Neuronal stem cell (in vitro differentiated cells): ENCODE results near the gene AP3B1.

ENCODE experiments used
- DNase-seq: peaks from one replicate; pipeline ENCODE4 v3.0.0-alpha.2; 2013; ENCODE audit warnings: low spot score
- H2AFZ ChIP-seq: one replicate; pipeline ENCODE4 v1.6.1; 2013; ENCODE audit warnings: mild to moderate bottlenecking, low read length, inconsistent platforms
- H2AK5ac ChIP-seq: 2 replicates; pipeline ENCODE4 v1.6.1; 2013; ENCODE audit warnings: low read depth, mild to moderate bottlenecking, inconsistent platforms, low read length, moderate library complexity, mixed read lengths
- H2BK120ac ChIP-seq: 2 replicates; pipeline ENCODE4 v1.6.1; 2013; ENCODE audit warnings: low read depth, mild to moderate bottlenecking, inconsistent platforms, low read length, moderate library complexity, mixed read lengths
- H2BK12ac ChIP-seq: one replicate; pipeline ENCODE4 v1.6.1; 2013; ENCODE audit warnings: low read length, inconsistent platforms
- H2BK15ac ChIP-seq: 2 replicates; pipeline ENCODE4 v1.6.1; 2013; ENCODE audit warnings: mild to moderate bottlenecking, low read length, inconsistent platforms, mixed read lengths
- H2BK5ac ChIP-seq: one replicate; pipeline ENCODE4 v1.6.1; 2013; ENCODE audit warnings: inconsistent platforms, mild to moderate bottlenecking, low read length, moderate library complexity
- H3K14ac ChIP-seq: one replicate; pipeline ENCODE4 v1.6.1; 2013; ENCODE audit warnings: low read length, inconsistent platforms
- H3K18ac ChIP-seq: 2 replicates; pipeline ENCODE4 v1.6.1; 2013; ENCODE audit warnings: low read length, inconsistent platforms
- H3K23ac ChIP-seq: 2 replicates; pipeline ENCODE4 v1.6.1; 2013; ENCODE audit warnings: low read depth, mild to moderate bottlenecking, mixed read lengths, low read length, inconsistent platforms; ENCODE audit not compliant: poor library complexity
- H3K27ac ChIP-seq: replicated peaks from 3 replicates; pipeline ENCODE4 v1.5.1; 2013; ENCODE audit warnings: low read length, inconsistent platforms
- H3K27me3 ChIP-seq, 3 experiments: 2 replicates each; pipeline ENCODE4 v1.6.1; 2013; ENCODE audit warnings: low read length in 3 of 3, mild to moderate bottlenecking in 2 of 3, inconsistent platforms in 1 of 3, low read depth in 1 of 3, mixed read lengths in 1 of 3, moderate library complexity in 1 of 3; ENCODE audit not compliant: control insufficient read depth in 3 of 3, insufficient read depth in 3 of 3
- H3K36me3 ChIP-seq, 2 donors: replicated peaks in 1 of 2; 2 replicates each; pipeline ENCODE4 v1.6.1; 2013; ENCODE audit warnings: low read length in 2 of 2; ENCODE audit not compliant: control insufficient read depth in 2 of 2, insufficient read depth in 2 of 2
- H3K4ac ChIP-seq: 2 replicates; pipeline ENCODE4 v1.6.1; 2013; ENCODE audit warnings: inconsistent platforms, mild to moderate bottlenecking, low read length, moderate library complexity
- H3K4me1 ChIP-seq, 2 donors: 1 replicate in 1 of 2; 2 replicates in 1 of 2; pipeline ENCODE4 v1.6.1; 2013; ENCODE audit warnings: low read length in 2 of 2, low read depth in 1 of 2; ENCODE audit not compliant: control insufficient read depth in 2 of 2, insufficient read depth in 1 of 2
- H3K4me2 ChIP-seq: one replicate; pipeline ENCODE4 v1.6.1; 2013; ENCODE audit warnings: mild to moderate bottlenecking, low read length, inconsistent platforms; ENCODE audit not compliant: insufficient read depth, poor library complexity, severe bottlenecking
- H3K4me3 ChIP-seq, 2 donors: 2 replicates each; pipeline ENCODE4 v1.5.1; 2013; ENCODE audit warnings: low read length in 2 of 2, mild to moderate bottlenecking in 2 of 2, inconsistent platforms in 1 of 2, moderate library complexity in 1 of 2
- H3K79me1 ChIP-seq: one replicate; pipeline ENCODE4 v1.6.1; 2013; ENCODE audit warnings: low read depth, mild to moderate bottlenecking, inconsistent platforms, low read length, moderate library complexity
- H3K9ac ChIP-seq: one replicate; pipeline ENCODE4 v1.6.1; 2013; ENCODE audit warnings: mild to moderate bottlenecking, low read depth, low read length, inconsistent platforms; ENCODE audit not compliant: poor library complexity
- H3K9me3 ChIP-seq, 2 donors: replicated peaks in 1 of 2; 2 replicates each; pipeline versions ENCODE3 to v1.6.1; 2013; ENCODE audit warnings: low read length in 2 of 2, mild to moderate bottlenecking in 2 of 2, inconsistent platforms in 1 of 2, low read depth in 1 of 2, mixed read lengths in 1 of 2, moderate library complexity in 1 of 2; ENCODE audit not compliant: control insufficient read depth in 2 of 2, insufficient read depth in 1 of 2
- H4K8ac ChIP-seq: one replicate; pipeline ENCODE4 v1.6.1; 2013; ENCODE audit warnings: low read depth, mild to moderate bottlenecking, inconsistent platforms, low read length, moderate library complexity
- H4K91ac ChIP-seq: one replicate; pipeline ENCODE4 v1.6.1; 2013; ENCODE audit warnings: low read length, low read depth, mild to moderate bottlenecking, inconsistent platforms; ENCODE audit not compliant: poor library complexity
- WGBS, 2 donors: extraction: QIAGEN DNeasy Blood & Tissue Kit; methylation state at CpG; one replicate each; pipeline ENCODE4 v1.1.7; 2013; ENCODE audit warnings: missing lambda C conversion rate in 2 of 2, mixed read lengths in 1 of 2; ENCODE audit not compliant: insufficient read length in 2 of 2, insufficient replicate concordance in 1 of 2; ENCODE audit errors: extremely low coverage in 2 of 2; 5-methylcytosine and 5-hydroxymethylcytosine counted together

The AP3B1 gene

DNA sequence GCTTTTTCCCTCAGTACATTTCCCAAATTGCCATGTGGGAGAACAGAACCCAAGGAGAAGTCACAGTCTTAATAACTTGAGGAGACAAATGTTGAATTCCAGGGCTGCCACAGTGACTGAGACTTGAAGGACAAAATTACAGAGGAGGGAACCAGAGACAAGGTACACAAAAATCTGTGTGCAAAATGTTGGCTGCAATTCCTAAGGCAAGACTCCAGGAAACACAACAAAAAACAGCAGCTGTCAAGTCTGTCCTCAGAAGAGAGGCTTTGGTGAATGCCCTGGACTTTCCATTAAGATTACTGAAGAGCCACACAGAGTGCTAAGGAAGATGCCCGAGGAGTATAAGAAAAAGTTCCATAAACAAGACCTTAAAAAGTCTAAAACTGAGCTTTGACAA lies 21.1 kb downstream of the AP3B1 start:
- Histone ChIP-seq H3K4me2 (no peak overlapping the region), H2BK5ac (no peak overlapping the region), H3K4ac (no peak overlapping the region), H2AFZ (no peak overlapping the region), H3K4me3 (no peak overlapping the region), H2AK5ac (no peak overlapping the region), H3K27me3 (no peaks in the 10 kb centered on the region), H3K27ac (no peak overlapping the region), H3K36me3 (peaks cover 1 to 28% of the 10 kb centered on the region in 2 donors), H3K23ac (no peak overlapping the region), H2BK12ac (no peak overlapping the region), H3K4me1 (peaks cover 0 to 2% of the 10 kb centered on the region in 2 donors), H3K14ac (no peak overlapping the region), H4K8ac (no peak overlapping the region), H2BK120ac (no peak overlapping the region), H4K91ac (no peak overlapping the region), H3K79me1 (peaks cover 4% of the 10 kb centered on the region), H3K9me3 (peaks cover 0 to 20% of the 10 kb centered on the region in 2 donors), H3K18ac (no peak overlapping the region), H3K9ac (no peak overlapping the region), H2BK15ac (no peak overlapping the region)
- WGBS, 2 donors: no CpG with 5 or more reads among the region's 1 CpG
- DNase-seq: no peak

DNA sequence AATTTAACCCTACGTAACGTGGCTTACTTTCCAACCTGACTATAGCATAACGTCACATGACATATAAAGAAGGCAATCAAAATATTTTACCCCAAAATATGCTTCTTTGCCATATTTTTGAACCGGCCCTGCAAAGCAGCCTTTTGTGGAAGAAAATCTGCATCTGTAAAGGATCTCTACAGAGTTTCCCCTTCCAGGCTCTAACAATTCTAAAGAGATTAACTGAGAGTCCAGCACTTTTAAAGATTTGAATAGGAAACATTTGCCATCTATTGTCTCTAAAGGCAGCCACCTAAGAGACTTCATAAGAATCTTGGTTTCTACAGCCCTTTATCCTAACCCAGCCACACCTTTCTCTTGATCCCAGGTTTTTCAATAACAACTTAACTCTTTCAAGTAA lies 22.7 kb downstream of the AP3B1 start:
- no peak overlapping the region for H2BK120ac ChIP-seq
- H3K36me3 ChIP-seq: peaks cover 1 to 38% of the 10 kb centered on the region in 2 donors
- H3K23ac ChIP-seq: no peak overlapping the region
- H3K18ac ChIP-seq: no peak overlapping the region
- H3K9ac ChIP-seq: no peak overlapping the region
- H3K79me1 ChIP-seq: peaks cover 4% of the 10 kb centered on the region
- no peak overlapping the region for H3K27ac ChIP-seq
- WGBS, 2 donors: no CpG with 5 or more reads among the region's 4 CpGs
- no peak overlapping the region for H2BK5ac ChIP-seq
- H3K9me3 ChIP-seq: peaks cover 0 to 20% of the 10 kb centered on the region in 2 donors
- no peak overlapping the region for H4K91ac ChIP-seq
- no peak overlapping the region for H2AK5ac ChIP-seq
- H3K4ac ChIP-seq: no peak overlapping the region
- H2AFZ ChIP-seq: no peak overlapping the region
- no peak overlapping the region for H4K8ac ChIP-seq
- peaks cover 0 to 2% of the 10 kb centered on the region in 2 donors for H3K4me1 ChIP-seq
- DNase-seq: no peak
- no peak overlapping the region for H2BK15ac ChIP-seq
- H3K14ac ChIP-seq: no peak overlapping the region
- H3K4me3 ChIP-seq: no peak overlapping the region
- no peaks in the 10 kb centered on the region for H3K27me3 ChIP-seq
- no peak overlapping the region for H3K4me2 ChIP-seq
- no peak overlapping the region for H2BK12ac ChIP-seq

DNA sequence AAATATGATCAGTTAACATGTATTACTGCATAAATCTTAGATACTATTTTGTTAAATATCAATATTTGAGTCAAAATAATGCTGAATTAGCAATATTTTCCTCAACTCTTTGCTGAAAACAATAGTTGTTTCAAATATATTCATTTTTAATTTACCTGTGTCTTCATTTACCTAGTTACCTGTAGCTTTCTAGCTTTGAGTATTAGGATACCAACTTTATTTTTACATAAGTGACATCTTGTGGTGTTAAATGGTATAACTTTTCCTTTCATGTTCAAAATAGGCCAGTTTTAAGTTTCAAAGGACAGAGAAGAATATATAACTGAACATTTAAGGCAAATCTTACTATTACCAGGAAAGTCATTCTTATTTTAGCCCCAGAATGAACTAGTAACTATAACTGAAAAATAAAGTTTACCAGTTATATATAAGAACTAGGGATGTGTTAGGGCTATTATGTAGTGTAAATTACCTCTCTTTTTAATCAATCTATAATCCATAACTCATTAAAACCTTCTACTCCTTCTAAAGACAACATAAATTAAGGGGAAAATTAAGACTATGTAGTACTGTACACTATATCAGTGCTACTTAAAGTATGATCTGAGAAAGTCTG lies 25.3 kb downstream of the AP3B1 start:
- H2BK120ac ChIP-seq: no peak overlapping the region
- no peak overlapping the region for H4K91ac ChIP-seq
- H3K27ac ChIP-seq: no peak overlapping the region
- H3K79me1 ChIP-seq: no peaks in the 10 kb centered on the region
- H2AK5ac ChIP-seq: no peak overlapping the region
- no peak overlapping the region for H2AFZ ChIP-seq
- peaks cover 0 to 2% of the 10 kb centered on the region in 2 donors for H3K4me1 ChIP-seq
- no peak overlapping the region for H3K9ac ChIP-seq
- no peak for DNase-seq
- H3K14ac ChIP-seq: no peak overlapping the region
- no peak overlapping the region for H2BK15ac ChIP-seq
- peaks cover 0 to 57% of the 10 kb centered on the region in 2 donors for H3K36me3 ChIP-seq
- H2BK12ac ChIP-seq: no peak overlapping the region
- H3K23ac ChIP-seq: no peak overlapping the region
- peaks cover 0 to 16% of the 10 kb centered on the region in 2 donors for H3K9me3 ChIP-seq
- H3K4me3 ChIP-seq: no peak overlapping the region
- no peak overlapping the region for H2BK5ac ChIP-seq
- no peaks in the 10 kb centered on the region for H3K27me3 ChIP-seq
- H4K8ac ChIP-seq: no peak overlapping the region
- no peak overlapping the region for H3K4me2 ChIP-seq
- no peak overlapping the region for H3K4ac ChIP-seq
- no peak overlapping the region for H3K18ac ChIP-seq

DNA sequence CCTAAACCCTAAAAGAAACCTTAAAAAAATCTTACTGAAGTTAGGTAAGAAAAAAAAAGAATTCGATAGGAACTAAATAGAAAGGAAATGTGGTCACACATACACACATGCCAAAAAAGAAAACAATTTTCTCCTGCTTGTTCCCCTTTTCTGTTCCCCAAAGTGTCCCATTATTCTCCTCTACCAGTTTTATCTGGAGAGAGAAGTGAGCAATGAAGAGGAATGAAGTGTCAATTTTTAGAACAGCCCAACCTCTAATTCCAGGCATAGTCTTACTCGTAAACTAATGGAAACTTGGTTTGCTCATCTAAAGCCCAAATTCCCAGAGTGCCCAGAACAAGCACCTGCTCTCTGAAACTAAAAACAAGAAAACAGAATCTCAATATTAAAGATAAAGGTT lies 26.1 kb downstream of the AP3B1 start:
- no peak overlapping the region for H3K4me2 ChIP-seq
- peaks cover 0 to 2% of the 10 kb centered on the region in 2 donors for H3K4me1 ChIP-seq
- no peak overlapping the region for H3K14ac ChIP-seq
- H2BK12ac ChIP-seq: no peak overlapping the region
- no peak overlapping the region for H2BK15ac ChIP-seq
- H3K79me1 ChIP-seq: no peaks in the 10 kb centered on the region
- H3K27me3 ChIP-seq: no peaks in the 10 kb centered on the region
- H3K36me3 ChIP-seq: peaks cover 0 to 61% of the 10 kb centered on the region in 2 donors
- H2AK5ac ChIP-seq: no peak overlapping the region
- no peak overlapping the region for H3K4me3 ChIP-seq
- DNase-seq: no peak
- peaks cover 0 to 15% of the 10 kb centered on the region in 2 donors for H3K9me3 ChIP-seq
- H4K91ac ChIP-seq: no peak overlapping the region
- WGBS, 2 donors: no CpG with 5 or more reads among the region's 2 CpGs
- H2BK120ac ChIP-seq: no peak overlapping the region
- no peak overlapping the region for H3K9ac ChIP-seq
- H3K27ac ChIP-seq: no peak overlapping the region
- H2AFZ ChIP-seq: no peak overlapping the region
- no peak overlapping the region for H3K23ac ChIP-seq
- H2BK5ac ChIP-seq: no peak overlapping the region
- H4K8ac ChIP-seq: no peak overlapping the region
- H3K4ac ChIP-seq: no peak overlapping the region
- H3K18ac ChIP-seq: no peak overlapping the region
